Skeletal muscle satellite cell (primary cell): Measurements from ENCODE around the gene MEPCE.
A peak's percentile ranks its signal among the peaks of the same experiment; 100 is the strongest.
"Not testable (repeated sequence)": the region's sequence is repeated elsewhere in the genome, so short reads cannot be mapped to it uniquely, and the experiment has no call there.

Source experiments
- H3K27me3 ChIP-seq: 2 replicates; pipeline ENCODE4 v1.7.0; 2013; ENCODE audit warnings: low read length; ENCODE audit not compliant: control insufficient read depth, insufficient read depth
- H3K36me3 ChIP-seq: 2 replicates; pipeline ENCODE4 v1.7.0; 2013; ENCODE audit warnings: mild to moderate bottlenecking, control low read depth, low read length; ENCODE audit not compliant: insufficient read depth
- H3K4me1 ChIP-seq: 2 replicates; pipeline ENCODE4 v1.7.0; 2013; ENCODE audit warnings: low read length; ENCODE audit not compliant: control insufficient read depth, insufficient read depth
- H3K4me2 ChIP-seq: 2 replicates; pipeline ENCODE4 v1.7.0; 2013; ENCODE audit warnings: mild to moderate bottlenecking, low read length
- H3K4me3 ChIP-seq: 2 replicates; pipeline ENCODE4 v1.7.0; 2013; ENCODE audit warnings: low read length
- H3K9ac ChIP-seq: 2 replicates; pipeline ENCODE4 v1.7.0; 2013; ENCODE audit warnings: mild to moderate bottlenecking, low read depth, low read length, moderate library complexity
- H3K9me3 ChIP-seq: replicated peaks from 2 replicates; pipeline ENCODE4 v1.7.0; 2013; ENCODE audit warnings: mild to moderate bottlenecking, control low read depth, low read length

The MEPCE gene

GRCh38 chr7:100438172-100438571, 8.5 kb downstream of the MEPCE start:
- Histone ChIP-seq H3K27me3 (no peaks in the 10 kb centered on the region), H3K9me3 (no peaks in the 10 kb centered on the region), H3K4me1 (peaks cover 24% of the 10 kb centered on the region), H3K4me3 (no peak overlapping the region), H3K9ac (no peak overlapping the region), H3K36me3 (peaks cover 17% of the 10 kb centered on the region), H3K4me2 (no peak overlapping the region)

GRCh38 chr7:100438731-100439130, 9.1 kb downstream of the MEPCE start:
- not testable (repeated sequence) for H3K4me3 ChIP-seq, H3K9me3 ChIP-seq, H3K27me3 ChIP-seq, H3K4me2 ChIP-seq, H3K9ac ChIP-seq
- Histone ChIP-seq H3K36me3 (peaks cover 12% of the 10 kb centered on the region), H3K4me1 (peaks cover 27% of the 10 kb centered on the region)

GRCh38 chr7:100439244-100439643, 9.6 kb downstream of the MEPCE start:
- not testable (repeated sequence) for H3K4me3 ChIP-seq, H3K36me3 ChIP-seq, H3K27me3 ChIP-seq, H3K9me3 ChIP-seq, H3K4me2 ChIP-seq
- H3K9ac ChIP-seq, result peak overlapping the region; percentile 34
- peaks cover 32% of the 10 kb centered on the region for H3K4me1 ChIP-seq

- Histone ChIP-seq H3K36me3 (no peaks in the 10 kb centered on the region), H3K4me3 (no peak overlapping the region), H3K27me3 (no peaks in the 10 kb centered on the region), H3K4me2 (no peak overlapping the region), H3K9ac (no peak overlapping the region), H3K4me1 (peaks cover 43% of the 10 kb centered on the region), H3K9me3 (no peaks in the 10 kb centered on the region)
Measured at GRCh38 chr7:100441641-100442535, 12.3 kb downstream of the MEPCE start.

GRCh38 chr7:100443096-100443840, 13.6 kb downstream of the MEPCE start:
- H3K9me3 ChIP-seq, result no peaks in the 10 kb centered on the region
- no peak overlapping the region for H3K4me3 ChIP-seq
- peaks cover 40% of the 10 kb centered on the region for H3K4me1 ChIP-seq
- no peaks in the 10 kb centered on the region for H3K36me3 ChIP-seq
- H3K27me3 ChIP-seq, result no peaks in the 10 kb centered on the region
- no peak overlapping the region for H3K9ac ChIP-seq
- H3K4me2 ChIP-seq, result no peak overlapping the region

GRCh38 chr7:100444311-100445278, 15.0 kb downstream of the MEPCE start:
- Histone ChIP-seq H3K9ac (peak overlapping the region; percentile 19), H3K9me3 (no peaks in the 10 kb centered on the region), H3K27me3 (no peaks in the 10 kb centered on the region), H3K4me1 (peaks cover 33% of the 10 kb centered on the region), H3K4me3 (no peak overlapping the region), H3K36me3 (no peaks in the 10 kb centered on the region), H3K4me2 (peak overlapping the region; percentile 19)

- Histone ChIP-seq H3K4me2 (no peak overlapping the region), H3K4me3 (no peak overlapping the region), H3K36me3 (no peaks in the 10 kb centered on the region), H3K9ac (no peak overlapping the region), H3K9me3 (no peaks in the 10 kb centered on the region), H3K27me3 (no peaks in the 10 kb centered on the region), H3K4me1 (peaks cover 33% of the 10 kb centered on the region)
Measured at GRCh38 chr7:100446040-100446439, 16.4 kb downstream of the MEPCE start.

GRCh38 chr7:100447363-100447762, 17.7 kb downstream of the MEPCE start:
- not testable (repeated sequence) for H3K27me3 ChIP-seq, H3K9ac ChIP-seq, H3K36me3 ChIP-seq, H3K4me2 ChIP-seq, H3K9me3 ChIP-seq, H3K4me3 ChIP-seq
- peaks cover 33% of the 10 kb centered on the region for H3K4me1 ChIP-seq

GRCh38 chr7:100449190-100449795, 19.7 kb downstream of the MEPCE start:
- Histone ChIP-seq H3K9me3 (no peaks in the 10 kb centered on the region), H3K4me3 (no peak overlapping the region), H3K9ac (no peak overlapping the region), H3K4me1 (peaks cover 25% of the 10 kb centered on the region), H3K27me3 (no peaks in the 10 kb centered on the region), H3K4me2 (no peak overlapping the region), H3K36me3 (no peaks in the 10 kb centered on the region)

GRCh38 chr7:100452513-100452912, 22.9 kb downstream of the MEPCE start:
- H3K4me1 ChIP-seq, result peaks cover 3% of the 10 kb centered on the region
- H3K9ac ChIP-seq, result no peak overlapping the region
- peaks cover 8% of the 10 kb centered on the region for H3K36me3 ChIP-seq
- H3K27me3 ChIP-seq, result no peaks in the 10 kb centered on the region
- no peaks in the 10 kb centered on the region for H3K9me3 ChIP-seq
- no peak overlapping the region for H3K4me2 ChIP-seq
- H3K4me3 ChIP-seq, result no peak overlapping the region

GRCh38 chr7:100453854-100454253, 24.2 kb downstream of the MEPCE start:
- not testable (repeated sequence) for H3K27me3 ChIP-seq, H3K9me3 ChIP-seq, H3K36me3 ChIP-seq, H3K4me3 ChIP-seq, H3K4me2 ChIP-seq, H3K4me1 ChIP-seq, H3K9ac ChIP-seq
